IMR-90 (cell line): ENCODE data around the gene B3GALT4.
"Not testable (repeated sequence)": the region's sequence is repeated elsewhere in the genome, so short reads cannot be mapped to it uniquely, and the experiment has no call there.

Source experiments
- CEBPB ChIP-seq: IDR thresholded peaks from 2 replicates; pipeline ENCODE4 v1.6.1; 2012; ENCODE audit warnings: low read depth, low read length, improper control_type of control experiment
- FOS ChIP-seq: fragments of 150-350 bp; IDR thresholded peaks from 2 replicates; pipeline ENCODE4 v1.6.1; 2016; ENCODE audit warnings: low read depth, low read length
- MAZ ChIP-seq: IDR thresholded peaks from 2 replicates; pipeline ENCODE4 v1.6.1; 2012; ENCODE audit warnings: low read depth, mild to moderate bottlenecking, low read length, improper control_type of control experiment, moderate library complexity, borderline replicate concordance
- POLR2A ChIP-seq: IDR thresholded peaks from 2 replicates; pipeline ENCODE4 v1.6.1; 2012; ENCODE audit warnings: mild to moderate bottlenecking, low read depth, low read length
- RAD21 ChIP-seq: IDR thresholded peaks from 2 replicates; pipeline ENCODE4 v1.6.1; 2012; ENCODE audit warnings: low read length, improper control_type of control experiment
- RFX5 ChIP-seq: IDR thresholded peaks from 2 replicates; pipeline ENCODE4 v1.8.0; 2012; ENCODE audit warnings: low read depth, mild to moderate bottlenecking, low read length, moderate library complexity
- SMC3 ChIP-seq: fragments of 150-350 bp; IDR thresholded peaks from 2 replicates; pipeline ENCODE4 v1.6.1; 2016; ENCODE audit warnings: low read depth, mild to moderate bottlenecking, antibody characterized with exemption, low read length, moderate library complexity
- USF2 ChIP-seq: fragments of 150-350 bp; IDR thresholded peaks from 2 replicates; pipeline ENCODE4 v1.6.1; 2017; ENCODE audit warnings: mild to moderate bottlenecking, antibody characterized with exemption, low read length, low read depth
- TF ChIP-seq, protein P1 (sequence below): conservative IDR thresholded peaks from 2 replicates; pipeline ENCODE4 v1.5.1; 2012; ENCODE audit warnings: mild to moderate bottlenecking, low read depth, low read length, improper control_type of control experiment

DNA sequence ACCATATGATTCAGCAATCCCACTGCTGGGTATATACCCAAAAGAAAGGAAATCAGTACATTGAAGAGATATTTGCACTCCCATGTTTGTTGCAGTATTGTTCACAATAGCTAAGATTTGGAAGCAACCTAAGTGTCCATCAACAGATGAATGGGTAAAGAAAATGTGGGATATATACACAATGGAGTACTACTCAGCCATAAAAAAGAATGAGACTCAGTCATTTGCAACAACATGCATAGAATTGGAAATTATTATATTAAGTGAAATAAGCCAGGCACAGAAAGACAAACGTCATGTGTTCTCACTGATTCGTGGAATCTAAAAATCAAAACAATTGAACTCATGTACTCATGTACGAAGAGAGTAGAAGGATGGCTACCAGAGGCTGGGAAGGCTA lies 14.4 kb upstream of the B3GALT4 start:
- TF ChIP-seq POLR2A, RFX5, FOS, RAD21, CEBPB, USF2, MAZ, SMC3: not testable (repeated sequence)
- TF ChIP-seq, protein P1, sequence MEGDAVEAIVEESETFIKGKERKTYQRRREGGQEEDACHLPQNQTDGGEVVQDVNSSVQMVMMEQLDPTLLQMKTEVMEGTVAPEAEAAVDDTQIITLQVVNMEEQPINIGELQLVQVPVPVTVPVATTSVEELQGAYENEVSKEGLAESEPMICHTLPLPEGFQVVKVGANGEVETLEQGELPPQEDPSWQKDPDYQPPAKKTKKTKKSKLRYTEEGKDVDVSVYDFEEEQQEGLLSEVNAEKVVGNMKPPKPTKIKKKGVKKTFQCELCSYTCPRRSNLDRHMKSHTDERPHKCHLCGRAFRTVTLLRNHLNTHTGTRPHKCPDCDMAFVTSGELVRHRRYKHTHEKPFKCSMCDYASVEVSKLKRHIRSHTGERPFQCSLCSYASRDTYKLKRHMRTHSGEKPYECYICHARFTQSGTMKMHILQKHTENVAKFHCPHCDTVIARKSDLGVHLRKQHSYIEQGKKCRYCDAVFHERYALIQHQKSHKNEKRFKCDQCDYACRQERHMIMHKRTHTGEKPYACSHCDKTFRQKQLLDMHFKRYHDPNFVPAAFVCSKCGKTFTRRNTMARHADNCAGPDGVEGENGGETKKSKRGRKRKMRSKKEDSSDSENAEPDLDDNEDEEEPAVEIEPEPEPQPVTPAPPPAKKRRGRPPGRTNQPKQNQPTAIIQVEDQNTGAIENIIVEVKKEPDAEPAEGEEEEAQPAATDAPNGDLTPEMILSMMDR, result not testable (repeated sequence)
